Astrocyte of the hippocampus (primary cell): ENCODE results near the gene ALPG.
"Not testable (repeated sequence)": the region's sequence is repeated elsewhere in the genome, so short reads cannot be mapped to it uniquely, and the experiment has no call there.

ENCODE experiments used
- DNase-seq: peaks from one replicate; pipeline ENCODE4 v3.0.0; 2011; ENCODE audit warnings: low read depth, low spot score

The ALPG gene

DNA sequence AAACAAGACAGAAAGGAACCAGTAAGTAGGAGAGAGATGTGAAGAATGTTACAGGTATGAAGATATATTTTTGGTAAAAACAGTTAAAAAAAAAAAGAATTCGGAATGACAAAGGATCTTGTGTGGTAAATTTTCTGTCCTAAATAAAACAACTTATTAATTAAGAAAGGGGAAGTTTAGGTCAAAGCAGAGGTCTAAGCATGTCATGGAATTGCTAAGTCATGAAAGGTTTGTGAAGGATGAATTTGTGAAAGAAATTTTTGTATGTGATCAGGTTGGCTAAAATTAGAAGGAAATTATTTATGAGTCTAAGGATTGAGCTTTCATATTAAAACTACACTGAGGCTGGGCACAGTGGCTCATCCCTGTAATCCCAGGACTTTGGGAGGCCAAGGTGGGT, 11.1 kb upstream of the ALPG start:
- DNase-seq, result no peak

GRCh38 chr2:232396683-232397082, 10.0 kb upstream of the ALPG start:
- no peak for DNase-seq

GRCh38 chr2:232398293-232399034, 8.2 kb upstream of the ALPG start:
- DNase-seq, result no peak

- DNase-seq, result no peak
Observed at GRCh38 chr2:232400256-232401015, 6.2 kb upstream of the ALPG start.

DNA sequence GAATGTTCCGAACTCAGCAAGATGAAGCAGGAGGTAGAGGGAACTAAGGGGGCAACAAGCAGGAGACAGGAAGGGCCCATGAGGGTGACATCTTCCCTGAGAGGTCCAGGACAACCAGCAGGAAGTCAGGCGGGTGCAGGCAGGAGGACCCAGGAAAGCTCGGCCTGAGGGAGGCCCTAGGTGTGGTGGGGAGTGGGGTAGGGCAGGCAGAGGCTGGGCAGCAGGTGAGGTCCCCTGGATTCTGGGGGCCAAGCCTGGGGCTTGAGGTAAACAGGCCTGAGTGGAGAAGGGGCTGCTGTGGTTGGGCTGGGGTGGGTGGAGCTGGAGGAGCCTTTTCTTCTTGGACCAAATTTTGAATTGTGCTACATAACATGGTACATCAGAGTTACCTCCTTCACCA, 4.1 kb upstream of the ALPG start:
- DNase-seq, result no peak

- no peak for DNase-seq
Observed at GRCh38 chr2:232405943-232406510, 617 bp upstream of the ALPG start.

GRCh38 chr2:232407428-232408150, 945 bp downstream of the ALPG start:
- not testable (repeated sequence) for DNase-seq

GRCh38 chr2:232408269-232408668, 1.6 kb downstream of the ALPG start:
- not testable (repeated sequence) for DNase-seq

DNA sequence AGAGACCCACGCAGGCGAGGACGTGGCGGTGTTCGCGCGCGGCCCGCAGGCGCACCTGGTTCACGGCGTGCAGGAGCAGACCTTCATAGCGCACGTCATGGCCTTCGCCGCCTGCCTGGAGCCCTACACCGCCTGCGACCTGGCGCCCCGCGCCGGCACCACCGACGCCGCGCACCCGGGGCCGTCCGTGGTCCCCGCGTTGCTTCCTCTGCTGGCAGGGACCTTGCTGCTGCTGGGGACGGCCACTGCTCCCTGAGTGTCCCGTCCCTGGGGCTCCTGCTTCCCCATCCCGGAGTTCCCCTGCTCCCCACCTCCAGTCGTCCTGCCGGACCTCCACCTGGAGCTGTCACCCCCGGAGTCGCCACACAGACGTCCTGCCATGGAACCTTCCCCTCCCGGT, 3.0 kb downstream of the ALPG start:
- DNase-seq, result not testable (repeated sequence)

GRCh38 chr2:232410238-232410900, 3.7 kb downstream of the ALPG start:
- no peak for DNase-seq

- DNase-seq, result no peak
Observed at GRCh38 chr2:232411901-232412629, 5.4 kb downstream of the ALPG start.

- no peak for DNase-seq
Observed at GRCh38 chr2:232412986-232413385, 6.3 kb downstream of the ALPG start.

DNA sequence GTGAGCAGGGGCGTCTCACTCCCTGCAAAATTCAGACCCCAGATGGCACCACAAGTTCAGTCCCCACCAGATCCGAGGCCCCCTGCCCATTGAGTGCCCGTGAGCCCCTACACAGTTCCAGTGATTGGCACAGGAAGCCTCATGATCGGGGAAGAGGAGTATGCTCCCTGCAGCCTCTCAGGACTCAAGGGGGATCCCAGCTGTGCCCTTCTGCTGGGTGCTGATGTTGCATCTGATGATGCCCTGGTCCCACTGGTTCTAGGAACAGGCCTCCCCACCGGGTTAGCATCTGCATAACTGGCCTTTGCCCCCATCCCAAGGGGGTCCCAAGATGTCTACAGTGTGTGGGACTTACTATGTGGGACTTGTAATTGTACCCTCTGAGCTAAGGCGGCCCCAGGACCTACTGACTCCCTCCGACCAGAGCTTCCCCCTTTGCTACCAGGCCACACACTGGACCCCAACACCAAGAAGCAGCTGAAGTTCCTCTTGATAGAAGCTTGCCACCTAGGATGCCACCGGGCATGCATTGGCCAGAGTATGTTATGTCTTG, 8.6 kb downstream of the ALPG start:
- no peak for DNase-seq

GRCh38 chr2:232415736-232416520, 9.3 kb downstream of the ALPG start:
- no peak for DNase-seq

DNA sequence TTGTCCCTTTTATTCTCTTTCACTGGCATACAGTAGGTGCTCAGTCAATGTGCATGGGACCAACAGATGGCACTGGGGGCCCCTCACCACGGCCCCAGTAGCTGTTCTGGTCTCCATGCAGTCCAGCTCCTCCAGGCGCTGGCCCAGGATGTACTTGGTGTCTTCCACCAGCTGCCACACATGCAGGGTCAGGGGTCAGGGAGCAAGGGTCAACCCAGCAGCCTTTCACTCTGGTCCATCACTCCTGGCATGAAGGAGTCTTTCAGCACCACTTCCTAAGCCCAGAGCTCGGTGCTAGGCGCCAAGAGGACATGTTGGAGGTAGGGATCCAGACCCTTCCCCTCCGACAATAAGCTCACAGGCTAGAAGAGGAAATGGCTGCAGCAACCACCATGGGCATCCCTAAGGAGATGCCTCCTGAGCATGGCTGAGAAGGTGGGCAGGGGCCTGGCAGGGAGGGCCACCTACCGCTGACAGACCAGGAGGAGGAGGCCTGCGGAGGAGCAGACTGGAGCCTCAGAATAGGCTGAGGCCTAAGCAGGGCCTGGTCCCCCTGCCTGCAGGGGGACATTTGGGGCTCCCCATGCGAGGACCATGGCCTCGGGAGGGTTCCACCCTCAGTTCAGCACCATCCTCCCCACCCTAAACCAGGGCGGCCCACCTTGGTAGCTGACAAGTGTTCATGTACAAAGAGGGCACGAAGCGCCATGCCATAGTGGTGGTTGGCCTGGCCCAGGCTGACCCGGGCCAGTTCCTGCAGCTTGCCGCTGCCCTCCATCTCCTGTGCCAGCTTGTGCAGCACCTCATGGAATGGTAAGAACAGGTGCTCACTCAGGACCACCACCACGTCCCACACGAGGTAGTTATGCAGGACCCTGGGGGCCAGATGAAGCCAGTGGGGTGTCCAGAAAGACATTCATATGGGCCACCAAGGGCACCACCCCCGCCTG, 10.2 kb downstream of the ALPG start:
- no peak for DNase-seq

DNA sequence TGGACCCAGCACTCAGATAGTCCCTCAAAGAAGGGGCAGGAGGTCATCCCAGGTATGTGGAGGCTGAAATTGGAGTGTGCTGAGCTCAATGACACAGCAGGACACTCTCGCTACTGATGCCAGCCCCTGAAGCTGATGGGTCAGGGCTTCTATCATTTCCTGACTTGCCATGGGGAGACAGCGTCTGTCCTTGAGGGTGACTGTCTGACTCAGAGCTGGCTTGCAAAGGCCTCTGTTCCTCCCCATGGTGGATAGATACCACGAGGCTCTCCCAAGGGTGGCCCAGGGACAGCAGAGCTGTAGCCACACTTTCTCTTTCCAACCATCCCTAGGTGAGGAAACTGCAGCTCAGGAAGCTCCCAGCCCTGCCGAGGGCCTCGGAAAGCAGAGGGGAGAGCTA, 10.8 kb downstream of the ALPG start:
- no peak for DNase-seq

DNA sequence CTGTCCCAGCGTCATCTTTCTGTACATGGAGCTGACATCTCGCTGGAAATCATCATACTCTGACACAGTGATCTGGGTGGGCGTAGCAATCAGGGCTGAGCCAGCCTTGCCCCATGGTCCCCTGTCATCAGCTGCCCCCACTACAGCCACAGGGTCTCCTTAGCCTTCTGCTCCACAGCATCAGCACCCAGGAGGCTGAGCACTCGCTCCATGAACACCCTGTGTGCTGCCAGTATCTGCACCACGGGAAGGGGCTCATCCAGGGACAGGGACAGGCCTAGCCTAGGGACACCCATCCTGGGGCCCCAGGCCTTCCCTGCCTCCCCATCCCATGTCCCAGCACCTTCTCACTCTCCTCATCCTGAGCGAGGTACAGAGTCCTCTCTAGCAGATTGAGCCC, 11.4 kb downstream of the ALPG start:
- no peak for DNase-seq

- DNase-seq, result peak; percentile 70
Observed at GRCh38 chr2:232418466-232419244, 12.0 kb downstream of the ALPG start.
